ENCODE results near the gene LRRIQ1.

The LRRIQ1 gene

GRCh38 chr12:85281636-85282312 is 245.6 kb downstream of the LRRIQ1 start:
- DNase-seq (ENCODE audit: low read depth in 3 of 3), result no peak

DNA sequence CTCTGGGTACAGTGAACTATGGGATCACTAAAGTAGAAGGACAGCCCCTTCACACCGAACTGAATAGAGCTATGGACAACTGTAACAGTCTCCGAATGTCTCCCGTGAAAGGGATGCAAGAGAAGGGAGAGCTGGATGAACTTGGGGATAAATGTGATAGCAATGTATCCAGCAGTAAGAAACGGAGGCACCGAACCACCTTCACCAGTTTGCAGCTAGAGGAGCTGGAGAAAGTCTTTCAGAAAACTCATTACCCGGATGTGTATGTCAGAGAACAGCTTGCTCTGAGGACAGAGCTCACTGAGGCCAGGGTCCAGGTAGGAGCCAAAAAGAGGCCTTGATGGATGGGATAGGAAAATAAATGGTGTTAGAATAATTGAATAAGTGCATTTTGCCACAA is 247.4 kb downstream of the LRRIQ1 start:
- DNase-seq (ENCODE audit: low read depth in 3 of 3), result no peak

Measured in stimulated activated CD4-positive, alpha-beta T cell treated with anti-CD3 and anti-CD28 coated beads, TNF-alpha, amount 100 ng/mL, for 4 hours (primary cell).